ENCODE measurements around the gene SKIC8.

GRCh38 chr15:78301828-78302227 lies 2.4 kb upstream of the SKIC8 start:
- TF ChIP-seq, protein P1, sequence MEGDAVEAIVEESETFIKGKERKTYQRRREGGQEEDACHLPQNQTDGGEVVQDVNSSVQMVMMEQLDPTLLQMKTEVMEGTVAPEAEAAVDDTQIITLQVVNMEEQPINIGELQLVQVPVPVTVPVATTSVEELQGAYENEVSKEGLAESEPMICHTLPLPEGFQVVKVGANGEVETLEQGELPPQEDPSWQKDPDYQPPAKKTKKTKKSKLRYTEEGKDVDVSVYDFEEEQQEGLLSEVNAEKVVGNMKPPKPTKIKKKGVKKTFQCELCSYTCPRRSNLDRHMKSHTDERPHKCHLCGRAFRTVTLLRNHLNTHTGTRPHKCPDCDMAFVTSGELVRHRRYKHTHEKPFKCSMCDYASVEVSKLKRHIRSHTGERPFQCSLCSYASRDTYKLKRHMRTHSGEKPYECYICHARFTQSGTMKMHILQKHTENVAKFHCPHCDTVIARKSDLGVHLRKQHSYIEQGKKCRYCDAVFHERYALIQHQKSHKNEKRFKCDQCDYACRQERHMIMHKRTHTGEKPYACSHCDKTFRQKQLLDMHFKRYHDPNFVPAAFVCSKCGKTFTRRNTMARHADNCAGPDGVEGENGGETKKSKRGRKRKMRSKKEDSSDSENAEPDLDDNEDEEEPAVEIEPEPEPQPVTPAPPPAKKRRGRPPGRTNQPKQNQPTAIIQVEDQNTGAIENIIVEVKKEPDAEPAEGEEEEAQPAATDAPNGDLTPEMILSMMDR (IDR thresholded peaks at IDR 0.05) = no peak
- TF ChIP-seq POLR2A (IDR thresholded peaks at IDR 0.05) = no peak
